HG02885 (cell line): ENCODE measurements around the gene MAN2A2.
A peak's percentile ranks its signal among the peaks of the same experiment; 100 is the strongest.
"Not testable (repeated sequence)": the region's sequence is repeated elsewhere in the genome, so short reads cannot be mapped to it uniquely, and the experiment has no call there.

Source experiments
- ATAC-seq: cut with Tn5 transposase; IDR thresholded peaks from one replicate; pipeline ENCODE4 v1.9.1; 2021; ENCODE audit warnings: mild to moderate bottlenecking; ENCODE audit not compliant: unreplicated experiment, poor library complexity

The MAN2A2 gene

DNA sequence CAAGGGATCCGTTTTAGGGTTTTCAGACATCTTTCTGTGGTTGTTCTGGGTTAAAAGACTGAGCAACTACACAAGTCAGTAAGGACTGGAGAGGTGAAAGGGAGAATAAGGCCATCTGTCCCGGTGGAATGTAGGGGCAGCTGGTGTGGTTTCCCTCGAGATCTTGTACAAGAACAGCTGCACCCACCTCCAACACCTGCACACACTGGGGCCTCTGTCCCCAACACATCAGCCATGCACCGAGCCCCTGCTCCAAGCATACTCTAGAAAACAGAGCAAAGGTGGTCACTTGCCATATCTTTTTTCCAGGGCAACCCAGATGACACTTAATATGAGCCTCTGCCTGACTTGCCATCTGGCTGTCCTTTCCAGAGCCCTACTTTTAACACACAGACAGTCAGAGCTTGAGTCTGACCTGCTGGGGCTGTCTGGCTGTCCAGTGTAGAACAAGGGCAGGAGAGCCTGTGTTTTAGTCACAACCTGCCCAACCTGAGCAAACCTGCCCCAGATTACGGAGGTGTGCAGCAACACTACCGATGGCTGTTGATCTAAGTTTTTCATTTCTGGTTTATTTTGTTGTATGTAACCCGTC lies 12.2 kb downstream of the MAN2A2 start:
- no peak for ATAC-seq

DNA sequence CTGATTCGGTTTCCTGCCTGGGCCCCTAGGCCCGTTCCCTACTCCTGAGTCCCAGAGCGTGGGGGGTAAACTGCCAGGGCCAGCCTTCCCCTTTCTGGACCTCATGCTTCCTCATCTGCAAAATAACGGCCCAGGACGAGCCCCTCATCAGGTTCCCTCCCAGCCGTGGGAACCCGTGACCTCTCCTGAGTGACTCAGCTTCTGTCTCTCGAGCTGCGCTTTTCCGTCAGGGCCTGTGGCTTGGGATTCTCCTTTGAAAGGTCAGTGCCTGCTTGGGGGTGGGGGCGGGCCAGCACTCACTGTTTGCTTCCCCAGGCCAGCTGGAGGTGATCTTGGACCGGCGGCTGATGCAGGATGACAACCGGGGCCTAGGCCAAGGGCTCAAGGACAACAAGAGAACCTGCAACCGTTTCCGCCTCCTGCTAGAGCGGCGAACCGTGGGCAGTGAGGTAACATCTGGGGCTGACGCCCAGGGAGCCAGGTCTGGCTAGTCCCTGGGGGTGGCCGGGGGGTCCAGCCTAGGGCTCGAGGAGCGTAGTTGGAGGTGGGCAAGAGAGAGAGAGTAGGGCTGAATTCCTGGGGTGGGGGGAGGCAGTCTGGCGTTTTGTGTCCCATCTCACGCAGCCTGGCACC lies 12.8 kb downstream of the MAN2A2 start:
- ATAC-seq: no peak

DNA sequence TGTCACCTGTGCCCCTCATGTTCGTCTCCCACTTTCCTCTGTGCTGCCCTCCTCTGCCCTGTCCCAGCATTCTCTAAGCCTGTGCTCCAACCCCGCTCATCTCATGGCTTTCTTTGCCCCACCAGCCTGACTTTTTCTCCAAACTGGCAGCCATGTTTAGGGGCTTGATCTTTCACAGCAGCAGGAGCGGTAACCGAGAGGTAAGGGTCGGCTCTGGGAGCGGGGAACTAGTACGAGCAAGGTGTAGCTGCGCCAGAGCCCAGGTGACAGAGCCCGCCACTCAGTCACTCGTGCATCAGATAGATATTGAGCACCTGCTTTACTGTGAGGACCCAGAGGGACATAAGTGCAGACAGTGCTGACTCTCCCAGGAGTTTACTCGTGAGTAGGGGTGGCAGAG lies 13.4 kb downstream of the MAN2A2 start:
- no peak for ATAC-seq

DNA sequence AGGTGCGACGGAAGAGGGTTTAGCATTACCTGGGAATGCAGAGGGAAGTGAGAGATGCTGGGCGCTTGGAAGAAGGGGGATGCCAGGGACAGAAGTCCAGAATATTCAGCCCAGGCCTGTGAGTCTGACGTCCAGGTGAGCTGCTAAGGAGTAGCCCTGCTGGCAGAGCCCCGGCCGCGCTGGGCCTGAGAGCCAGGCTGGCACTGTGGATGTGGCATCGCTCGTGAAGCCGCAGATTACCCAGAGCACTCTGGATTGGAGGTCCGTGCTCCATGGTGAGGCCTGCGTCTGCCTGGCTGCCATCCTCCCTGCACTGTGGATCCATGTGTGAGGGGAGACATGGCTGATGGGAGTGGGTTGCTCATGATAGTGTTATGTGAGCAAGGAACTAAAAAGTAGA lies 14.5 kb downstream of the MAN2A2 start:
- ATAC-seq: no peak

DNA sequence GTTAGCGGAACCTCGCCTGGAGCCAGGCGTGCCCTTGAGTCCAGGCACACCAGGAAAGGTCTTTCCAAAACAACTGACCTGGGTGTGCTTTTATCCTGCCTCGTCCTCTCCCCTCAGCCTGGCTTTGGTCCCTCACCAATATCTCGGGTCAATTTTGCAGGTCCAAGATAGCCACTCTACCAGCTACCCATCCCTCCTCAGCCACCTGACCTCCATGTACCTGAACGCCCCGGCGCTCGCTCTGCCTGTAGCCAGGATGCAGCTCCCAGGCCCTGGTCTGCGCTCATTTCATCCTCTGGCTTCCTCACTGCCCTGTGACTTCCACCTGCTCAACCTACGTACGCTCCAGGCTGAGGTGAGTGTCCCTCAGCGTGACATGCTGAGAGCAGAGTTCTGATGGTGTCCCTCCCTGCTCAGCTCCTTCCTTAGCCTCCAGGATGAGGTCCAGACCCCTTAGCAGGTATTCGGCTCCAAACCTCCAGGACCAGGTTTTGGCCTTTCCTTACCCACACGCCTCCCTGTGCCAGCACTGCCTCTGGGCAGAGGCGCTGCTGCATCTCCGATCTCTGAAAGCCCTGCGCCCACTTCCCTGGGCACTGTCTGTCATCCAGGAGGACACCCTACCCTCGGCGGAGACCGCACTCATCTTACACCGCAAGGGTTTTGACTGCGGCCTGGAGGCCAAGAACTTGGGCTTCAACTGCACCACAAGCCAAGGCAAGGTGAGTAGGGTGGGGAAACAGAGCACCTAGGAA lies 15.1 kb downstream of the MAN2A2 start:
- no peak for ATAC-seq

DNA sequence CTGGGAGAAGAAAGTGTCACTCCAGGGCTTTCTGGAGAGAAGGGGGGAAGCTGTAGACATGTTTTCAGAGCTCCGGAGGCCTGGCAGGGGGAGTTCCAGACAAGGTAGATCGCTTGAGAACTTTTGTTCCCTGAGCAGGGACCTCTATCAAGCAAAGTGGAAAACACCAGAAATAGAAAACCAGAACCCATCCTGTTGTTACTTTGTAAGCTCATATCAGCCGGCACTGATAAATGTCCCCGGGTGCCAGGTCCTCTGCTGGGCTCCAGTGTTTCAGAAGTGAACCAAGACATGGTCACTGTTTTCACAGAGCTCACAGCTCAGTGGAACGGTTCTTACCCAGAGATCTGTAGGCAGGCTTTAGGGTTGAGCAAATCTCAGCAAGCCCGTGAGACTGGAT lies 15.7 kb downstream of the MAN2A2 start:
- no peak for ATAC-seq

DNA sequence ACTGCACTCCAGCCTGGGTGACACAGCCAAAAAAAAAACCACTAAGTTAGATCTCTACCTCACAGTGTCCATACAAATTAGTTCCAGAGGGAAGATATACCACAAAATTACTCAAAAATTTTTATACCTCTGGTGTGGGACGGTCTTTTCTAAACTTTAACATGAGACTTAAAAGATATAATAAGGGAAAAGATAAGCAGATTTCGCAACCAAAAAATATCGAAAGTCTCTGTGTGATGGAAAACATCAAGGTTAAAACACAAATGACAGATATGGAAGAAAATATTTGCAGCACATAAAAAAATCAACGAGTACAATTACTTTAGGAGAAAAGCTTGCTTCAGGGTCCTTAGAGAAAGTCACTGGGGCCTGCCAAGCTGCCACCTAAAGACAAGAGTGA lies 18.8 kb downstream of the MAN2A2 start:
- no peak for ATAC-seq

DNA sequence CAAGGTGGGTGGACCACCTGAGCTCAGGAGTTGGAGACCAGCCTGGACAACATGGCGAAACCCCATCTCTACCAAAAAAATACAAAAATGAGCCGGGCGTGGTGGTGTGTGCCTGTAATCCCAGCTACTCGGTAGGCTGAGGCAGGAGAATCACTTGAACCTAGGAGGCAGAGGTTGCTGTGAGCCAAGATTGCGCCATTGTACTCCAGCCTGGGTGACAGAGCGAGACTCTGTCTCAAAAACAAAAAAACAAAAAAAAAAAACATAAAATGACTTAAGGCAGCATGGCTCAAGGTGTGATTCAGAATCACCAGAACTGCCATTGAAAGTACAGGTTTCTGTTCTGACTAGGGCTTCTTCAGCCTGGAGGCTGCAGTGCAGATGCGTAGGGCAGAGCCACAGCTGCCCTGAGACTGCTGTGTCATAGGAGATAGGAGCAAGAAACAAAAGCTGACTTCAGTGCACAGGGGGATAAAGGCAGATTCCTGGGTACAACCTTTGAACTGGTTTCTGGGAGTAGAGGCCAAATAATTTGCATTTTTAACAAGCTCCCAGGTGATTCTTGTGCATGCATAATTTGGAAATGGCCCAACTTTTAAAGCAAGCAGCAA lies 19.7 kb downstream of the MAN2A2 start:
- ATAC-seq: peak; percentile 73

DNA sequence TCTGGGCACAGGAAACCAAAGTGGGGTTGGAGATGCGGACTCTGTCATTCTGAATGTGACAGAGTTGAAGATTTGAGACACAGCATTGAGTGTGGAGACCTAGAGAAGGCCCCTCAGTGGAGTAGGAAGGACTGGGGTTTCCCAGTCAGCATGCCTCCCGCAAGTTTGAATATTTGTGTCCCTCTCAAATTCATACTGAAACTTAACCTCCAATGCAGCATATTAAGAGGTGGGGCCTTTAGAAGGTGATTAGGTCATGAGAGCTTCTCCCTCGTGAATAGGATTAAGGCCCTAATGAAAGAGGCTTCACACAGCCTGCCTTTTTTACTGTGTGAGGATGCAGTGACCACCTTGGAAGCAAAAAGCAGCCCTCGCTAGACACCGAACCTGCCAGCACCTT lies 21.3 kb downstream of the MAN2A2 start:
- ATAC-seq: peak; percentile 84

DNA sequence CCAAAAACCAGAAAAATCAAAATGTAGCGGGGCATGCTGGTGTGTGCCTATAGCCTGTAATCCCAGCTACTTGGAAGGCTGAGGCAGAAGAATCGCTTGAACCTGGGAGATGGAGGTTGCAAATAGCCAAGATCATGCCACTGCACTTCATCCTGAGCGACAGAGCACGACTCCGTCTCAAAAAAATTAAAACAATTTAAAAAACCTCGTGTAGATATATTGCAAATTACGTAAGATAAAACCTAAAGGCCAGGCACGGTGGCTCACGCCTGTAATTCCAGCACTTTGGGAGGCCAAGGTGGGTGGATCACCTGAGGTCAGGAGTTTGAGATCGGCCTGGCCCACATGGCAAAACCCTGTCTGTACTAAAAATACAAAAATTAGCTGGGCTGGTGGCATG lies 23.7 kb downstream of the MAN2A2 start:
- ATAC-seq: not testable (repeated sequence)

DNA sequence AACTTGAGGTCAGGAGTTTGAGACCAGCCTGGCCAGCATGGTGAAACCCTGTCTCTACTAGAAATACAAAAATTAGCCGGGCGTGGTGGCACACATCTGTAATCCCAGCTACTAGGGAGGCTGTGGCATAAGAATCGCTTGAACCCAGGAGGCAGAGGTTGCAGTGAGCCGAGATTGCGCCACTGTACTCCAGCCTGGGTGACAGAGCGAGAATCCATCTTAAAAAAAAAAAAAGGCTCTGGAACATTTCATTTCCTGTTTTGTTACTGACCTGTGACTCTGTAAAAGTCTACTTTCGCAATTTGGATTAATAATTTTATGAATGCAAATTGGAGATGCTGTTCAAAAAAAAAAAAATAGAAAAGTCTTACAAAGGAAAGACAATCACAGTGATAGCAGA lies 25.0 kb downstream of the MAN2A2 start:
- not testable (repeated sequence) for ATAC-seq

DNA sequence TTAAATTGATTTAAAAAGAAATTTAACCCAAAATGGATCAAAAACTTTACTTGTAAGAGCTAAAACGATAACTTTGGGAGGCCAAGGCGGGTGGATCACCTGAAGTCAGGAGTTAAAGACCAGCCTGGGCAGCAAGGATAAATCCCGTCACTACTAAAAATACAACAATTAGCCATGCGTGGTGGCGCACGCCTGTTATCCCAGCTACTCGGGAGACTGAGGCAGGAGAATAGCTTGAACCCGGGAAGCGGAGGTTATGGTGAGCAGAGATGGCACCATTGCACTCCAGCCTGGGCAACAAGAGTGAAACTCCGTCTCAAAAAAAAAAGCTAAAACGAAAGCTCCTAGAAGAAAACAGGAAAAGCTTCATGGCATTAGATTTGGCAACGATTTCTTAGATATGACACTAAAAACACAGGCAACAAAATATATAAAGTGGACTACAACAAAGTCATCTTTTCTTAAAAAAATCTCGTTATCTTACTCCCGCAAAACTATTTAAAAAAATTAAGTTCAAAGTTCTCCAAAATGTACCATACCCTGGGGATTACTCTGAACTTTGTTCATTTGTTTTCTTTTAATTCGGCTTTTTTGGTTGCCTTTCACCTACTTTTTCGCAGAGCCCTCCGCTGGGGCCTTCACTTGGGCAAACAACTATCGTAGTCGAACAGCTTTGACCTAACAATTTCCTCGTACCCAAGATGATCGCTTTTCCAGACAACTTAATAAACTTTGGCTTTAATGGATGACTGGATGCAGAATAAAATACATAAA lies 26.3 kb downstream of the MAN2A2 start:
- no peak for ATAC-seq

DNA sequence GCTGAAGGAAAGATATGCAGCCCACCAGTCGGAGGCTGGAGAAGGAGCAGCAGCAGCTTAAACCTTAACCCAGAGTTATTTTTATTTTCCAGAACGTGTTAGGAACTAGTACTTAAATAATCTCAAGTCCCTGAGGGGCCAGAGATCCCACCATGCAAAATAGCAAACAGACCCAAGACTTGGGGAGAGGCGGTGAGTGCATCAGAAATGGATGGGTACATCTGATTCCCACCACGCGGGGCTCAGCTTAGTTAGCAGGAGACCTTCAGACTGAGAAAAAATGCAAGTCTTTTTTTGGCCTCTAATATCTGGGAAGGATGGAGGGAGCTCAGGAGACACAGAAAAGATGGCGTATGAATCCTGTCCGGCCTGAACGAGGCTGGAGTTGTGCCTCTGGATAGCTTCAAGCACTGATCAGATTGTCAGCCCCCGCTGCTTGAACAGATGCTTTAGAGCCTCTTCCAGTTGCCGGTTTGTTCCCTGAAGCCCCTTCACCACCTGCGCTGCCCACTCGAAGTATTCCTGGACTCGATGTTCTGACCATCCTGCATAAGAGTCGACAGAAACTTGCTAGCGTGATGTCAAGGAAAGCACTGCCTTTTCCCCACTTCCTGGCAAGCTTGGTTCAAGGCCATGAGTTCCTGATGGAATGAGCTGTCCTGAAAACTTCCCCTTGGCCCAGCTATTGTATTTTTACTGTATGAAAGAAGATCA lies 27.9 kb downstream of the MAN2A2 start:
- no peak for ATAC-seq

DNA sequence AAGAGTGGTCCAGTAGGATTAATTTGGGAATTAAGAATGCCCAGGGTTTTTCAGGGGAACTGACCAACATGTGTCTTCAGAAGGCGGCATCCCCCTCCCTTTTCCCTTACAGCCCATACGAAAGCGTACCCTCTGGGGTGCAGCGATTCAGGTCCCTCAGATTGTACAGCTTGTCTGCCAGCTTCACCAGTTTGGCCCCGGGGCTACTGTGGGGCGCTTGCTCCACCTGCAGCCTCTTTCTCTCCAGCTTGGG lies 28.4 kb downstream of the MAN2A2 start:
- no peak for ATAC-seq

DNA sequence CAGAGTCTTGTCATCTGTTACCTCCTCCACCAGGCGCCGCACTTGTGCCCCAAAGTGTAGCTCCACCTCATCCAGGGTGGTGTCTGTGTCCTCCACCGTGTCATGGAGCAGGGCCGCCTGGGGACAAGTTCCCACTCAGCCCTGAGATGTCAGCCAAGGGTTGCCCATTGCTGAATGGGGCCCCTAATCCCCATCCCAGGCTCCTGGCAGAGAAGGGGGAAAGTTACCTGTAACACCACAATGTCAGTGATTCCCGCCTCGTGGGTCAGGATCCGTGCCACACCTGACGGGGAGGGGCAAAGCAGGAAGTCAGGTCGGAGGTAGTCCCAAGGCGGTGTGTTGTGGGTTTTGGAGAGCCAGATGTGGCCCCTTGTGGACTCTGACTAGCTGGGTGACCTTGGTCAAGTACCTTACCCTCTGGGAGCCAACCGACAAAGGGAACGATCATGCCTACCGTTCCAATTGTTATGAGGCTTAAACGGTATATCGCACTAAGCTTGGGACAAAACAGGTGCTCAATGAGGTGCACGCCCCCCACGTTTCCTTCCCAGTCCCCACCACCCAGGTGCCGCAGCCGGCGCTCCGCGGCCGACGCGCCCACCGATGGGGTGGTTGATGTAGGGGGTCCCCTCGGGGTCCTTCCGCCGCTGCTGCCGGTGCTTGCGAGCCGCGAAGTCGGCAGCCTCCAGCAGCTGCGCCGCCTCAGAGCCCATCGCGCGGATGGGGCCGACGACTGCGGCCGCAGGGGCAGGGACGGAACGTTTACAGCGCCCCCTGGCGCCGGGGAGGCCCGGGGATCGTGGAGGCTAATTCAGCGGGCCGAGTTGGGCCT lies 28.9 kb downstream of the MAN2A2 start, which contains the start of gene HDDC3:
HDDC3 (minus strand) TSS at position 722 of the 832 bp plus-strand sequence; CDS start at position 713, 9 bp downstream.
- peak; percentile 48 for ATAC-seq

DNA sequence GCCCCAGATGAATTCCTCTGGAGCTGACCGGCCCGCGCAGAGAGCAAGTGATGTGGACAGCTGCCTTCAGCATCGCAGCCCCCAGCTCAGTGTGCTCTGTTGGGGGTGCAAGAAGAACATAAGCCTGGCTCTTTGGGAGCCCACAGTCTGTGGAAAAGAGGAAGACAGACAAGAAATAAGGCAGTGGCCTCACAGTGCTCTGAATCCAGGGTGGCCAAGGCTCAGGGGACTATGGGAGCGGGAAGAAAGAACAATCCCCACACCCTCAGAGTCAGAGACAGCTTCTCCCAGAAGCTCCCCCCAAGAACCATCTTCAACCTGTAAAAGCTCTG lies 29.5 kb downstream of the MAN2A2 start:
- no peak for ATAC-seq

DNA sequence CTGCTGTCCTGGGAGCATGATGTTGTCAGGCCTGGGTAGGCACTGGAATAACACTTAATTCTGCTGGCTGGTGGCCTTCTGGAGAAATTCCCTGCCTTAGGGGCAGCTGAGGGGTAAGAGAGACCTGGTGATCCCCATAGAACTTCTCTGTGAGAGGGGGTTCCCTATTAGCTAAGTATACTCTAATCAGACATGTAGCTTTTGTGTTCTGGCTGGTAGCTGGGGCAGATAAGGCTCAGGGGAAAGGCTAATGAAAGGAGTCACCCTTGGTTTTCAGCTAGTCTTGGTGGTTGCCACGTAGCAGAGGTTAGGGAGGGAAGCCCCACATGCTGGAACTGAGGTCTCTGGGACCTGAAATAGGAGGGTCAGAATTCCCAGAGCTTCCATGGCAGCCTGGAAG lies 30.2 kb downstream of the MAN2A2 start:
- ATAC-seq: no peak

DNA sequence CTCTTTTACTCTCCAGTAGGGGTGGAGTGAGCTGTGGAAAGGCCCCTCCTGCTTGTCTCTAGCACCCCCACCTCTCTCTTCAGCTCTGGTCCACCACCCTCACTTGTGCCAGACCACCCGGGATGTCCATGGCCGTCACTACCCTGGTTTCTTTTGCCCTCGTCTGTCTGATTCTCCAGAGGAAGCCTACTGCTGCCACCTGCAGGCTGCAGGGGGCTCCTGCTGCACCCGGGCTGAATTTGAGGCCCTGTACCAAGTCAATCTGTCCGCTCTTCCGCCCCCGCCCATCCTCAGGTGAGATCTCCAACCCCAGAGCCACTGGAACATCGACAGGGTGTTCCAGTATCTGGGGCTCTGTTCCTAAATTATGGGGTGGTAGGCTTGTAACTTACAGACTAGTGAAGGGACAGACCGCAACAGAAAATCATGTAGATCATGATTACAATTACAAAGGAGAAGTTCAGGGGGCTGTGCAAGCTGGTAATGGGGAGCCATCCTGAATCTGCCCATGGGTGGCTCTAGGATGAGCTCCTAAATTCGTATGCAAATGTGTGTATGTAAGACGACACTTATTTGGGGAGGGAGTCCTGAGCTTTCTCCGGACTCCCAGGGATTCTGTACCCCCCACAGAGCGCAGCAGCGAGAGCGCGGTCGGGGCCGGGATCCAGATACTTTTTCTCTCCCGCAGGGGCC lies 31.3 kb downstream of the MAN2A2 start:
- peak; percentile 34 for ATAC-seq
